Keratinocyte (primary cell): Measurements from ENCODE around the gene SGIP1.

Experiments used
- EZH2 ChIP-seq: IDR thresholded peaks from one replicate; pipeline ENCODE4 v1.6.1; 2012; ENCODE audit warnings: inconsistent platforms, mild to moderate bottlenecking, low read length, moderate library complexity
- TF ChIP-seq, protein P1 (sequence below), 3 experiments: IDR thresholded peaks in 1 of 3; conservative IDR thresholded peaks in 1 of 3; optimal IDR thresholded peaks in 1 of 3; 2 replicates in 2 of 3; 3 replicates in 1 of 3; pipeline versions ENCODE3 to v1.5.1; 2011; ENCODE audit warnings: low read length in 3 of 3, mild to moderate bottlenecking in 3 of 3, moderate library complexity in 2 of 3, control low read depth in 1 of 3, inconsistent platforms in 1 of 3; ENCODE audit not compliant: insufficient read depth in 2 of 3; ENCODE audit errors: extremely low read depth in 1 of 3

DNA sequence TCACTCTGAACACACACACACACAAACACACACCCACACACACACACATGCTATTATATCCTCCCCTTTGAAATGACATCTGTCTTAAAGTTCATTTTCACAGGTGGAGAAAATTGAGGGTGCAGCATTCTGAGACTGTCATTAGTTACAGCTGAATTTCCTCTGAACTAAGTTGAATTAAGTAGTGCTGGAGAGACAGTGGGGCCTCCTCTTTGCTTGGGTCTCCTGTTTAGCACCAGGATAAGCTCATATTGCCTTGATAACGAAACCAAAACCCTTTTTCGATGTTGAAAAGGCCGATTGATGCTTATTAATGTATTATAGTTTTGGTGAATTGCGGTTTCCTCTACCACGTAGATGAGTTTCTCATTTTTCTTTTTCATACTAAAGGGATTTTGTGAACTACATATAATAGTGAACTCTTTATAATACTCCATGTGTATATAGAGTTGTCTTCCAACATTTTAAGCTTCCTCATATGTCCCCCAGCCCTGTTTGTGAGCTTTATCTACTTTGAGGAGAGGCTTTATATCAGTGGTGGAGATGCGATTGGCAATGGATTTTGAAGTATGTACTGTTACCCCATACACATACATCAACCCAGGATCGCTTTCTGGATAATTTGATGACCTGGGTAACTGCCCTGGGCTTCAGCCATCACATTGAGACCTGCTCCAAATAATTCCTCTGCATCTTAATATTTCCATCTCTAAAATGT lies 235.7 kb downstream of the SGIP1 start:
- TF ChIP-seq, protein P1, sequence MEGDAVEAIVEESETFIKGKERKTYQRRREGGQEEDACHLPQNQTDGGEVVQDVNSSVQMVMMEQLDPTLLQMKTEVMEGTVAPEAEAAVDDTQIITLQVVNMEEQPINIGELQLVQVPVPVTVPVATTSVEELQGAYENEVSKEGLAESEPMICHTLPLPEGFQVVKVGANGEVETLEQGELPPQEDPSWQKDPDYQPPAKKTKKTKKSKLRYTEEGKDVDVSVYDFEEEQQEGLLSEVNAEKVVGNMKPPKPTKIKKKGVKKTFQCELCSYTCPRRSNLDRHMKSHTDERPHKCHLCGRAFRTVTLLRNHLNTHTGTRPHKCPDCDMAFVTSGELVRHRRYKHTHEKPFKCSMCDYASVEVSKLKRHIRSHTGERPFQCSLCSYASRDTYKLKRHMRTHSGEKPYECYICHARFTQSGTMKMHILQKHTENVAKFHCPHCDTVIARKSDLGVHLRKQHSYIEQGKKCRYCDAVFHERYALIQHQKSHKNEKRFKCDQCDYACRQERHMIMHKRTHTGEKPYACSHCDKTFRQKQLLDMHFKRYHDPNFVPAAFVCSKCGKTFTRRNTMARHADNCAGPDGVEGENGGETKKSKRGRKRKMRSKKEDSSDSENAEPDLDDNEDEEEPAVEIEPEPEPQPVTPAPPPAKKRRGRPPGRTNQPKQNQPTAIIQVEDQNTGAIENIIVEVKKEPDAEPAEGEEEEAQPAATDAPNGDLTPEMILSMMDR (optimal IDR thresholded peaks at IDR 0.05 in 1 of 3, IDR thresholded peaks at IDR 0.05 in 1 of 3, conservative IDR thresholded peaks at IDR 0.05 in 1 of 3; ENCODE audit: extremely low read depth in 1 of 3, insufficient read depth in 2 of 3, low read length in 3 of 3), result no peak
- TF ChIP-seq EZH2, result no peak
